ENCODE data around the gene KLK8.

Gene KLK8

DNA sequence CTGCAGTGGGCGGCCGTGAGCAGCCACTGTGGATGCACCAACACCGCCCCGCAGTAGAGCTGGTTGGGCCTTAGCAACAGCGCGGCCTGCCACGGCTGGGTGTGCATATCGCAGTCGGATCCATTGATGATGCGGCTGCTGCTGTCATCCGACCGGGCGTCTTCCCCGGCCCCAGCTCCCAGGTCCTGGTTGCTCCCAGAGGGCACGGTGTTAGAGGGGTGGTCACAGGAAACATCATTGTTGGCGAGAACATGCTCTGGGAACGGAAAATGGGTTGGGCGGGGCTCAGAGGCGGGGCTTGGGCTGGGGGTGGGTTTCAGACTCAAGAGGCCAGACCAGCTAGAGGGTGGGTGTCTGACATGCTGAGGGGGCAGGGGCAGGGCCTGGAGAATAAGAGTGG is 51.5 kb downstream of the KLK8 start:
- DNase-seq (ENCODE audit: low read depth in 2 of 2): no peak

DNA sequence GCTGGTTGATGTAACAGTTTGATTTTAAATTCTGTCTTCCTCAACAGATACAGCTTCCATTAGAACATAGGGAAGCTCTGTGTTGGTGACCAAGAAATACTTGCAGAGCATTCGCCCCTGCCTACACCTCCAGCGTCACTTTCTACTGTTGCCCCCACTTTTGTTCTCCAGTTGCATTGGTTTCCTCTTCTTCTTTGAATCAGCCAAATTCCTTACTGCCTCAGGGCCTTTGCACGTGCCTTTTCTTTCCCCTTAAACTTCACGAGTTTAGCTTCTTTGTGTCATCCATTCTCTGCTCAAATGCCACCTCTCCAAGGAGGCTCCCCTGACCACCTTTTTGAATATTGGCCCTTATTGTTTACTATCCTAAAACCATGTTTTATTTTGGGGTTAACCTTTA is 54.3 kb downstream of the KLK8 start:
- no peak for DNase-seq (ENCODE audit: low read depth in 2 of 2)
